GM21423 (cell line): ENCODE data around the gene B3GALNT1.

ENCODE experiments used
- ATAC-seq: cut with Tn5 transposase; IDR thresholded peaks from one replicate; pipeline ENCODE4 v1.9.1; 2021; ENCODE audit warnings: mild to moderate bottlenecking, moderate library complexity; ENCODE audit not compliant: unreplicated experiment

B3GALNT1 gene

DNA sequence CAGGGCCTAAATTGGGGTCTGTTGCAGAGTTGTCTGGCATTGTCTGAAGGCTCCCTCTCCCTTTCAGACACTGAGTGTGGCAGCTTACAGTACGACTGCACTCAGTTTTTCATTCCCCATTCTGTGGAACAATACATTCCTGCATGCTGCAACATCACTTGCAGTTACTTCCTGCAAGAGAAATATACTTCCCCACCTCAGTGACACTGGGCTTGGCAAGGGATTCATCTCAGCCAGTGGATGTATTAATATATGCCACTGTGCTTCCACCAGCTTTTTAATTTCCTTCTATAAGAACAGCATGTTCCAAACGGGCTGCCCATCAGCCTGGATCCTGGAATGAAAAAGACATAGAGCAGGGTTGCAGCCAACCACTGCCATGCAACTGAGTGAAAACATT, 23.1 kb downstream of the B3GALNT1 start:
- peak; percentile 23 for ATAC-seq

DNA sequence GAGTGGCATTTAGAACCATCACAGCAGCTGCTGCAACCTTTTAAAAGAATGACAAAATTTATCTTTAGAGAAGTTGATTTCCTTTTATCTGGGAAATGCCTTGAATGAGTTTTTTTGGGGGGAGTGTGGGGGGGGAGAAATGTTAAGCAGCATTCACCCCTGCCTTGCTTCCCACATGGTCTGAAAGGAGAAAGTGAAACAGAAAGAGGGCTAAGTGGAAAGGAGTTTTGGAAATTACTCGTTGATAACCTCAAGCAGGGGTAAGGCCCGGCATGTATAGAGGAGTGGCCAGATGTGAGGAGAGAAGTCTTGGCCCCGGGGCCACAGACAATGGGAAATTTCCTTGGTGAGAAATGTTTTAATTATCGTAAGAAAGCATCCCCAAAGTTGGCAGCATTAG, 23.5 kb downstream of the B3GALNT1 start:
- peak; percentile 92 for ATAC-seq

- ATAC-seq: no peak
Observed at GRCh38 chr3:161073181-161073580, 32.0 kb downstream of the B3GALNT1 start.

DNA sequence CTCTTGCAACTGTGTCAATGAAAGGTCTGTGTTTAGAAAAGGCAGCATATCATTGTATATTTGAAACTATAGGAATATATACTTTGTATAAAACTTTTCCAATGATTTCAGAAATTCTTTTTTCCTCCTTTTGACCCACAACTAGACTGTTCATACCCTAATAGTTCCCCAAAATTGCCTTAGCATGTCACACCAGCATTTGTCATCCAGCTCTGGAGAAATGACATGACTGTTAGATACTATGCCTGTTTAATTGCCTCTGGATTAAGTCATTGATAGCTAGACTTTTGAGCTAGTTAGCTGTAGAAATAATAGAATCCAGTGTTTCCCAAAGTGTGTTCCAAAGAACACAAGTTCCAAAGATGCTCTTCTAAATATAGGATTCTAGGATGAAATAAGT, 32.4 kb downstream of the B3GALNT1 start:
- no peak for ATAC-seq

GRCh38 chr3:161072211-161072621, 32.9 kb downstream of the B3GALNT1 start:
- no peak for ATAC-seq

DNA sequence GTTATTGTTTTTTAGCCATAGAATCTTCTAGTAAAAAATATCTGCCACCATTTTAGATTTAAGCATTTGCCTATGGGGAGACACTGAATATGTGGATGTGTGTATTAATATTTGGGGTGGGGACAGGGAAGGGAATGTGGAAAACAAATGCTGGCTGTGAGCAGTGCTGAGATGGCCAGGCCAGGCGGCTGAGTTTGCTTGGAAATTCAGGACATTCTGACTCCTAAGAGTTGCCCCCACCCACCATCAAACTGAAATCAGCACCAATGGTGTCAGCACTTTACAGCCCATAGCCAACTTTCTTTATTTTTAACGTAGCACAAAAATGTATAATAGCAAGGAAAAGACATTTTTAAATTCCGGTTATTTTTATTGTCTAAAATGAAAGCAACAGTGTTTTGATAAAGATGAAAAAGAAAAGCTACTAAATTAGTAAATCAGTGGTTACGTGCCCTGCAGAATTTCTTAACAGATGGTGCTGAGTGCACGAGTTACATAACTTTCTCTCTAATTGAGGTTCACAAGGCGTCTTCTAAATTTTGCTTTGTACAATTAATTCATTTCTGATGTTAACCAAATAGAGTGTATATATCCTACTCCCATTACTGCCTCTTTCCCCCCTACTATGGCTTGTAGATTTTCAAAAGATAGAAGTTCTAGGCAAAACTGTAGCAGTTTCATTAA, 34.0 kb downstream of the B3GALNT1 start:
- ATAC-seq: no peak

DNA sequence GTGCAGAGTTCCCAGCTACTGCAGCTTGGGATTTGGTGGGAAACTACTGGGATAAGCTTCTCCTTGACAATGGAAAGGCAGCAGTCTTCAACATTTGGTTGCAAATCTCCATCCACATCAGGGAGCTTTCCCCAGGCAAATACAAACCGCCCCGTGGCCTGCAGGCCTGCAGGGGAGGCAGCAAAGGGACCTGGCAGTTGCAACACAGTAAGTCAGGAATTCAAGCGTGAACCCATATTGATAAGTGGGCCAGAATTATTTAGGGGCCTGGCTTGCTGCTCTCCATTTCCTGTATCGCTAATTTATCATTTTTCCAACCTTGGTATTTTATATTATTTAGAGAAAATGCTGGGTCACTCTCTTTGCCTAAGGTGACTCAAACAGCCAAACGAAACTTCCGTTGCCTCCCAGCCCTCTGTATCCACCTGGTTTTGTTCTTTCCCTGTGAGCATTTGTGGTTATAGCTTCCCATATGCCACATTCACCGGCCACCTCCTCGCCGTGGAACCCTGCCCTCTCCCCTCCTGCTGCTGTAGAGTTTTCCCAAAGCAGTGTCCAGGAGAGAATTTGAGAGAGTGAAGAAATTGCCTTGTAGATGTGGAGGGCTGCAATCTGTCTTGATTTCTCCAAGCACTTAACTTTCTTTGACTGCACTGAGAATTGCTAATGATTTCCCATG, 34.8 kb downstream of the B3GALNT1 start:
- ATAC-seq: no peak

GRCh38 chr3:161069511-161070251, 35.5 kb downstream of the B3GALNT1 start:
- peak; percentile 94 for ATAC-seq

GRCh38 chr3:161067335-161067734, 37.8 kb downstream of the B3GALNT1 start:
- peak; percentile 25 for ATAC-seq

DNA sequence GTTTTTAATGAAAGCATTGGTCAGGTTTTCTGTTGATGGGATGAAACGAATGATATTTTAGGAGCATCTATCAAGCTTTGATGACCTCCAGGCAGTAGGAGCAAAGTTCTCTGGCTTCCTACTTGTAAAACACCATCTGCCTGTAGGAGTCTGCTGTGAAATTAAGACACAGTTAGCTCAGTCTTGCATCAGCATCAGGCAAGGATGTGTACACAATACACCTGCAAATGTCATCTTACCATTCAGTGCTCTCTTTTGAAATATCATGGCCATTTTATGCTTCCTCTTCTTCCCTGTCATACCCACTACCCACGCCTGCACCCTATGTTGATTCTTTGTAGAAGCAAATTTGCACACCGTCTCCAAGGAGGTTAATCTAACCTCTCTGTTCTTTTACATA, 38.2 kb downstream of the B3GALNT1 start:
- no peak for ATAC-seq

DNA sequence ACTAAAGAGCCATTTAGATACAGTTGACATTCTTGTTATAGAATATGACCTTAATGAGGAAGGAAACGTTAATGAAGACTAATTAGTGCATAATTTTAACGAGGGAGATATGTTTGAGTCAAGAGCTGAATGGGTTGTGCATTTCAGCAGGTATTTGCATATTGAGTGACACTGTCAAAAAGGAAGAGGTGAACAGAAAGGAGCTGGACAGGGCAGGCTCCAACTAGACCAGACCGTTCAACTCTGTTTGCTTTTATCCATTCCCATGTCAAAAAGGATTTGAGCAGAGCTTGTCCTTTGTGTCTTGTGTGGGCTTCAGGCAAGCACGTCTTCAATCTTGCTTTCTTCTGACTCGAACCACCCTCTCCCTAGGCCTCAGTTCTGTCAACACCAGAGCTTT, 40.7 kb downstream of the B3GALNT1 start:
- no peak for ATAC-seq

GRCh38 chr3:161054860-161055604, 50.1 kb downstream of the B3GALNT1 start:
- ATAC-seq: no peak

DNA sequence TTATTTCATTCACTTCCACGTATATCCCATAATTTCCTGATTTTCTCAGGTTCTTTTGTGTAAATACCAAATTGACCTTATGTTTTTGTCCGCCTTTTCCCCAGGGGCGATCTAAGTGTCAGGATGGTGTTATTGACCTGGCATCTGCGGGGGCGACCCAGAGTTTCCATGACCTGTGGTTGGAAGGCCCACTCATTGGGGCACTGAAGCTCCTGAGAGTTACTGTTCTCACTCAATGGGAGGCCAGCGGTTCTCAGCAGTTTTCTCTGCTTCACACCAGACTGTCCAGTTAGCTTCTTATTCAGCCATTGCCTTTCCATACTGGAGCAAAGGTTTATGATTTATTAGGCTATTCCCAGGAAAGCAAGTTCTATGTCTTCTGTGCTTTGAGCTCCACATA, 53.3 kb downstream of the B3GALNT1 start:
- ATAC-seq: no peak

DNA sequence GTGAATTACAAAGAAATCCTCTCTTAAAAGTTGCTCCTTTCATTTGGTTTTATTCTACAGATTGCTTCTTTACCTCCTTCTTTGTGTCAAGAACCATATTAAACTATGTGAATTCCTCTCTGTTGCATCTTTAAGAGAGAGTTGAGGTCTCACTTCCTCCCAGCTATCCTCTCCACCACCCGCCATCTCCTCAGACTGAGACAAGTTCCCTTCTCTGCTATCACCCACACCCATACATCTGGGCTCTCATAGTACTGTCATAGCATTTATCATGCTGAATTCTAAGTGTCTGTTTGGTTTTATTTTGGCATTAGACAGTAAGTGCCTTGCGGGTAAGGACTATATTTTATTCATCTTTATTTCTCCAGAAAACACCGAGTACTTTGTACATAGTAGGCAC, 54.2 kb downstream of the B3GALNT1 start:
- ATAC-seq: no peak

GRCh38 chr3:161049683-161050248, 55.4 kb downstream of the B3GALNT1 start:
- no peak for ATAC-seq

DNA sequence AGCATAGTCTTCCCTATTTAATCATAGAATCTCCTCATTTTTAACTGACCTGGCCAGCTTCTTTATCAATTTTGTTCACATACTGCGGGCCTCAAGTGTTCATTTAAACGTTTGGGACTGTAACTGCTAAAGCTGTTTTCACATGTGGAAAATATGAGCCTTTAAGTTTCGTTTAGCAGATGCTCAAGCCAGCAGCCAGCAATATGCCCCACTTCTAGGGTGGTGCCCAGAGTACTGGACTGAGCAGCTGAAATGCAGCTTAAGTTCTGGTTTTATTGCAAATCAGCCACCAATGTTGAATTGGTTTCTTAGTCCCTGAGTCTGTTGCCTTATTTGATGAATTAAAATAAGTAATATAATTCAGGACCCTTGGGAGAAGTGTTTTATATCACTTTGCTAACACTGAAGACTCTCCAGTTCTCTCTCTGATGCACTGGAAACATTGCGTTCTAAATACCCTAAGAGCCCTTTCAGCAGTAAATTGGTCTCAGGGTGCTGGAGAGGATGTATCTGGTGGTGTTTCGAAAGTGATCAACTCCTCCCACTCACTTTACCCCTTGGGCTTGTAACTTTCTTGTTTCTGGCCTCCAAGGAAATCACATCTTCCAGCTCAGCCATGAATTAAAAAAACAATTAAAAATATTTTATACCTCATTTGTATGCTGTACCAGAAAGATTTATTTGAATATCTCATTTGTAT, 61.7 kb downstream of the B3GALNT1 start:
- ATAC-seq: no peak

- no peak for ATAC-seq
Observed at GRCh38 chr3:161042023-161042501, 63.1 kb downstream of the B3GALNT1 start.

GRCh38 chr3:161038725-161039124, 66.4 kb downstream of the B3GALNT1 start:
- no peak for ATAC-seq

DNA sequence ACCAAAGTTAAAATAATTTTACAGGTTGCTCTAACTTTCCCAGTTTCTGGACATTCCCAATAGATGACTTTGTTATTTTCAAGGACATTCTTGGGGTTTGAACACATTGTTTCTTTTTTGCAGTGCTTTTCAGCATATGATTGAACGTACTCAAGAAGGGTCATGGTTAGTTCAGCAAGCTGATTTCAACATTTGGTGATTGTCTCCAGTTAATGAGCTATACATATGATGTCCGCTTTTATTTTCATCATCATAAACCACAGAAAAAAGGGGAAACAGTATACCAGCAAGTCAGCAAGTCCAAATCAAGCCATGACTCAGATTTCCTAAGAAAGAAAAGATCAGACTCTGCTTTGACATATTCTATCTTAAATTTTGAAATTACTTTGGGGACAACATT, 69.4 kb downstream of the B3GALNT1 start:
- no peak for ATAC-seq

- ATAC-seq: peak; percentile 85
Observed at GRCh38 chr3:161034913-161035550, 70.1 kb downstream of the B3GALNT1 start.
